GM08714 (cell line): Measurements from ENCODE around the gene NOTCH4.

Source experiments
- H3K4me3 ChIP-seq: fragments of 200-500 bp; sonication (Bioruptor generic); 2 replicates; pipeline ENCODE4 v1.5.1; 2014; ENCODE audit warnings: mild to moderate bottlenecking, low read length, inconsistent platforms
- ZNF274 ChIP-seq: IDR thresholded peaks from 2 replicates; pipeline ENCODE4 v1.6.1; 2012; ENCODE audit warnings: mild to moderate bottlenecking, low read depth, low read length

NOTCH4 gene

DNA sequence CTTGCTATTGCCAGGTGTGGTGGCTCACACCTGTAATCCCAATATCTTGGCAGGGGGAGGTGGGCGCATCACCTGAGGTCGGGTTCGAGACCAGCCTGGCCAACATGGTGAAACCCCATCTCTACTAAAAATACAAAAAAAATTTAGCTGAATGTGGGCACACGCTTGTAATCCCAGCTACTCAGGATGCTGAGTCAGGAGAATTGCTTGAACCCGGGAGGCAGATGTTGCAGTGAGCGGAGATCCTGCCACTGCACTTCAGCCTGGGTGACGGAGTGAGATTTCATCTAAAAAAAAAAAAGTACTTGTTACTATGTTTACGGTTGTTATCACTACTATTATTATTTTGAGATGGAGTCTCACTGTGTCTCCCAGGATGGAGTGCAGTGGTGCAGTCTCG lies 67.0 kb downstream of the NOTCH4 start:
- H3K4me3 ChIP-seq: no peak overlapping the region

GRCh38 chr6:32154514-32155161 lies 69.2 kb downstream of the NOTCH4 start:
- H3K4me3 ChIP-seq: peak overlapping the region; percentile 65
- TF ChIP-seq ZNF274: no peak

More for the DNA sequence above, 67.0 kb downstream of the NOTCH4 start:
- TF ChIP-seq ZNF274: no peak

- H3K4me3 ChIP-seq: peak within 1 kb of the TSS; percentile 65
- TF ChIP-seq ZNF274: no peak
These were observed 70.0 kb downstream of the NOTCH4 start, which contains the start of gene PPT2 for GRCh38 chr6:32153564-32154513. TSS of gene PPT2 (plus strand) at chr6:32154141. CDS start at chr6:32154595, 454 bp downstream.

- H3K4me3 ChIP-seq: no peak overlapping the region
These were observed 70.9 kb downstream of the NOTCH4 start for GRCh38 chr6:32152769-32153563.

GRCh38 chr6:32151863-32152768 lies 71.8 kb downstream of the NOTCH4 start, which contains the start of gene PRRT1:
TSS of gene PRRT1 (minus strand) at chr6:32151939. CDS start at chr6:32151827, 112 bp downstream.
- no peak within 1 kb of the TSS for H3K4me3 ChIP-seq

More at GRCh38 chr6:32152769-32153563, 70.9 kb downstream of the NOTCH4 start:
- no peak for TF ChIP-seq ZNF274

DNA sequence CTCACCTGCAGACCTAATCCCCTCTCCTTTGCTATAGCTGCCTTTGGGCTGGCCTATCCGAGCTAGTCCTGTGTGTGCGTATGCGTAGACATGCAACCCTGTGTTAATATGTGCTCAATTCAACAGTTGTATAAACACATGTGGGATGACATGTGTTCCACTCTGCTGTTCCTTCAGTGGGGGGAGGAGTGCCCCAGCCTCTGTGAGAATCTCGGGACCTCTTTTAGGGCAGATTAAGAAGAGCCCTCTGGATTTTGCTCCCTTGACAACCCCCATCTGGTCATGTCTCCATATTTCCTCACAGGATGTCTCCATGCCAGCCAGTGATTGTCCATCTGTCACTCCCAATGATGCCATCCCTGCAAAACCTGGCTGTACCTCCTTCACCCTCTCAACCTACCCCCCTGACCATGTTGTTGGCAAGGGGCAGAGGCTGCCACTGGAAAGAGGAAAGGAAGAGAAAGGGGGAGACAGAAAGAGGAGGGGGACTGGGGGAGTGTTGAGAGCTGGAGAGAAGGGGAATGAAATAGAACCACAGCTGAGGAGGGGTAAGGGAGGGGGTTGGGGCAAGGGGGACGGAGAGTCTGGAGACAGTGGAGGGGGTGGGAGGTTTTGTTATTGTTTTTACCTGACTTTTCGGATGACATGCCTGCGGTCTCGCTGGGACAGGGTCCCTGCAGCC lies 72.5 kb downstream of the NOTCH4 start:
- TF ChIP-seq ZNF274: no peak
- no peak overlapping the region for H3K4me3 ChIP-seq

More at GRCh38 chr6:32151863-32152768, 71.8 kb downstream of the NOTCH4 start, which contains the start of gene PRRT1:
- TF ChIP-seq ZNF274: no peak

GRCh38 chr6:32149932-32150870 lies 73.7 kb downstream of the NOTCH4 start:
- H3K4me3 ChIP-seq: no peak overlapping the region
- no peak for TF ChIP-seq ZNF274

DNA sequence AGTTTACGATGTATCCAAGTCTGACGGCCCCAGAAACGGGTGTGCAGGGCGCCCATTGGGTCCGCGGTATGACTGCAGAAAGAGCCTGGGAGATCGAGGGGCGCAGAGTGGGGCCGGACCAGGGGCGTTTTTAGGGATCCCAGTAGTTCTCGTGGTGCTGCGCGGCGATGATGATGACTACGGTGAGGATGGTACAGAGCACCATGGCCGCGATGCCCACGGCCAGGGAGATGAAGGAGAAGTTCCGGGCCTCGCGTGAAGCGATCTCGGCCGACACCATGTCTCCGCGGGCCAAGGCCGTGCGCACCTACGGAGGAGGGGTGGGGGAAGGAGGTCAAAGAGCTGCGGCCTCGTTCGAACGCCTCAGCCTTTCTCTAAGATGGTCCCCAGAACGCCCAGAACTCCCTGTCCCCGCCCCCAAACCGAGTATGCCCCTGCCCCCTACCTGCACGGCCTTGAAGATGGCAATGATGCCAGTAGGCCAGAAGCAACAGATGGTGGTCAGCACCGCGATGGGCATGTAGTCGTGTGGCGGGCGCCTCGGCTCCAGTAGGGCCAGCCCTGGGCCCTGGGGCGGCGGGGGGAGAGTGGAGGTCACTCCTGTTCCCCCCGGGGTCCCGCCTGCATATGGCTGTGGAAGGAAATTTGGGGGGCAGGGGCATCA lies 74.6 kb downstream of the NOTCH4 start:
- no peak overlapping the region for H3K4me3 ChIP-seq
- TF ChIP-seq ZNF274: no peak

DNA sequence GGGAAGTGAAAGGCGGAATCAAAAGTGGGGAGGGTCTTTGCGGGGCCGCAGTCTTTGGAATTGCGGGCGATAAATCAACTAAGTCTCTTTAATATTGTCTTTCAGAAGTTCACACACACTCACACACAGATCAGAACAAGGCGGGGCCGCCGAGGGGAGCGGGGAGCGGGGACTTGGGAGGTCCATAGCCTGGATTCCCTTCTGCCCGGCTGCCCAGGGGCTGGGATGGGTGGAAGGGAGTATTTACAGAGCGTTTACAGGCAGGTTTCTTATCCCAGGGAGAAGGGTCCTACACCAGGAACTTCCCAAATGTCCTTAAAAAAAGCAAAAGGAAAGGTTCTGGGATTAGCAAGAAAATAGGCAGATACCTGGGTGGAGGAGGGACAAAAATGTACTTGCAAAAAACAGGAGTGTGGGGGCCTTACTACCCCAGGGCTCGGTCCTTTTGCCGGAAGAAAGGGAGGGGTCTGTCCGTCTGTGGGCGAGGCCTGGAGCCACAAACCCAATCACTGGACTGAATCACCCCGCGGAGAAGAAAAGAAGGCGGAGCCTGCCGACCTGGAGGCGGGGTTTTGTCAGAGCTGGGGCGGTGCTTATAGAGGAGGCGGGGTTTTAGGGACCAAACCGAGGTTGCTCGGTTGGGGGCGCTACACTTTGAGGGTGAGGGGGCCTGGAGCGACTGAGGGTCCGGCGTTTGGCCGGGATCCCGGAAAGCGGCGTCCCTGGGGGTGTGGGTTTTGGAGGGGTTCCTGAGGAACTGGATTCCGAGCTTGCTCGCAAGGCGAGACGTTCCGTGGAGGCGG lies 75.4 kb downstream of the NOTCH4 start:
- no peak for TF ChIP-seq ZNF274
- no peak overlapping the region for H3K4me3 ChIP-seq
